GM13976 (cell line): ENCODE data around the gene ATP6V0E1.
"Not testable (repeated sequence)": the region's sequence is repeated elsewhere in the genome, so short reads cannot be mapped to it uniquely, and the experiment has no call there.

Source experiments
- DNase-seq: peaks from one replicate; pipeline ENCODE4 v3.0.0; 2012; ENCODE audit warnings: low spot score
- in situ Hi-C: fragments of 300-500 bp; cut with MboI; formaldehyde crosslinking; loops from one replicate; pipeline ENCODE4 v1.12.0; 2022; ENCODE audit warnings: low sequenced_read_pairs, mixed read lengths, inconsistent platforms; ENCODE audit not compliant: unreplicated experiment
- TF ChIP-seq, protein P1 (sequence below): IDR thresholded peaks from 2 replicates; pipeline ENCODE4 v1.5.1; 2012; ENCODE audit warnings: borderline replicate concordance, mild to moderate bottlenecking; ENCODE audit not compliant: insufficient read depth; ENCODE audit errors: extremely low read depth, missing control alignments, control extremely low read depth

The ATP6V0E1 gene

DNA sequence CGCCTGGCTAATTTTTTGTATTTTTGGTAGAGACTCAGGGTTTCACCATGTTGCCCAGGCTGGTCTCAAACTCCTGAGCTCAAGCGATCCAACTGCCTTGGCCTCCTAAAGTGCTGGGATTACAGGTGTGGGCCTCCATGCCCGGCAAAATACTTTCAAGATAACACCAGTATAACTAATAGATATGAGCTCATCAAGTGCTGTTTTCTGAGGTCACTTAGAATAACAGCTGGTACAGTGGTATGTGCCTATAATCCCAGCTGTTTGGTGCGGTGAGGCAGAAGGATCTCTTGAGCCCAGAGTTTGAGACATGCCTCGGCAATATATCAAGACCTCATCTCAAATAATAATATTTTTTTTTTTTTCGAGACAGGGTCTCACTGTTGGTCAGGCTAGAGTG lies 42.1 kb downstream of the ATP6V0E1 start:
- TF ChIP-seq, protein P1, sequence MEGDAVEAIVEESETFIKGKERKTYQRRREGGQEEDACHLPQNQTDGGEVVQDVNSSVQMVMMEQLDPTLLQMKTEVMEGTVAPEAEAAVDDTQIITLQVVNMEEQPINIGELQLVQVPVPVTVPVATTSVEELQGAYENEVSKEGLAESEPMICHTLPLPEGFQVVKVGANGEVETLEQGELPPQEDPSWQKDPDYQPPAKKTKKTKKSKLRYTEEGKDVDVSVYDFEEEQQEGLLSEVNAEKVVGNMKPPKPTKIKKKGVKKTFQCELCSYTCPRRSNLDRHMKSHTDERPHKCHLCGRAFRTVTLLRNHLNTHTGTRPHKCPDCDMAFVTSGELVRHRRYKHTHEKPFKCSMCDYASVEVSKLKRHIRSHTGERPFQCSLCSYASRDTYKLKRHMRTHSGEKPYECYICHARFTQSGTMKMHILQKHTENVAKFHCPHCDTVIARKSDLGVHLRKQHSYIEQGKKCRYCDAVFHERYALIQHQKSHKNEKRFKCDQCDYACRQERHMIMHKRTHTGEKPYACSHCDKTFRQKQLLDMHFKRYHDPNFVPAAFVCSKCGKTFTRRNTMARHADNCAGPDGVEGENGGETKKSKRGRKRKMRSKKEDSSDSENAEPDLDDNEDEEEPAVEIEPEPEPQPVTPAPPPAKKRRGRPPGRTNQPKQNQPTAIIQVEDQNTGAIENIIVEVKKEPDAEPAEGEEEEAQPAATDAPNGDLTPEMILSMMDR, result no peak
- in situ Hi-C loops, result no loop called here

GRCh38 chr5:173027905-173028304 lies 44.3 kb downstream of the ATP6V0E1 start:
- DNase-seq, result no peak
- in situ Hi-C loops, result no loop called here
- TF ChIP-seq, protein P1, result no peak

More for the DNA sequence above, 42.1 kb downstream of the ATP6V0E1 start:
- no peak for DNase-seq

DNA sequence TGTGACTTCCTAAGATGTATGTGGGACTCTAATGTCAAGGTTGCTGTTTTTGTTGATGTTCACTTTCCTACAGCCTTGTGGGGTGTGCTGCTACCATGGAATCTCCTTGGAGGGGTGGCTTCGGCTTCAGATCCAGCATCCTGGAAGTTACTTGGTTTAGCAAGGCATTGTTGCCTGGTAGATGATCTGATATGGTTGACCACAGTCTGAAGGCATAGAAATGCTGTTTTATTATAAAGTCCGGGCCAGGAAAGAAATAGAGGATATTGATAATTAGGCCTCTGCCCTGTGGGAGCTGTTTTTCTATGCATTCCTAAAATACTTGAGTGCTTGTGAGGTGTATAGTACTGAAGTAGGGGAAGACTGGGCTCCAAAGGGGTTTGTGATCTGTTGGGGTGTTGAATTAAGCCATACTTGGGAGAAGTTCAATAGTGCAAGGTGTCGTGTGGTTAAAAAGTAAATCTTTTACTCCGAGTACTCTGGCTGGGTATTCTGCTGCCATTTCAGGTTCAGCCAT lies 45.3 kb downstream of the ATP6V0E1 start:
- TF ChIP-seq, protein P1, result no peak

GRCh38 chr5:173029499-173029921 lies 45.9 kb downstream of the ATP6V0E1 start:
- TF ChIP-seq, protein P1, result no peak
- no peak for DNase-seq
- in situ Hi-C loops, result no loop called here

More for the DNA sequence above, 45.3 kb downstream of the ATP6V0E1 start:
- no peak for DNase-seq
- in situ Hi-C loops, result no loop called here

- in situ Hi-C loops, DNase-seq: not testable (repeated sequence)
Measured at GRCh38 chr5:173032096-173032495, 48.5 kb downstream of the ATP6V0E1 start.

GRCh38 chr5:173032730-173033129 lies 49.2 kb downstream of the ATP6V0E1 start:
- no peak for DNase-seq
- TF ChIP-seq, protein P1, result no peak
- in situ Hi-C loops, result no loop called here

DNA sequence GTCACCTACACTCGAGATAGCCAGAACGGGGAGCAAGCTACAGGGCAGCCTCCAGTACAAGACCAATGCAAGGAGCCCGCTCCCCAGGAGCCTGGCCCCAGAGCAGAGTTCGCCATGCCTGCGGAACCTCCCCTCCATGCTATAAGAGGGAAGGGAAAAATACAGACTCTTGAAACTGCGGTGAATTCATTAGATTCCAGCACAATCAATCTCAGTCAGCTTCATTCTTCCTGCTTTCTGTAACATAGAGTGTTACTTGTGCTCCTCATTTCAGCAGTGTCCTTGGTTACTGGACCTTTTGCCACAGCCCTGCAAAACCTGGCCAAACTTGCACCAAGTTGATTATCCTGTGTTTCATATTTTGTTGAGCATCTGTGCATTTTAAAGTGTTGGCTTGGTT lies 50.4 kb downstream of the ATP6V0E1 start:
- in situ Hi-C loops, result no loop called here
- no peak for DNase-seq
- TF ChIP-seq, protein P1, result no peak
